ENCODE results near the gene NDUFA1. TPM values are rescaled to one million over a fixed set of nuclear protein-coding genes. Genes with fewer than 3 reads are reported as not detected.

NDUFA1 gene
- total and polyA plus RNA-seq, 2 of the 13 experiments (the other 11 are each of a cell fraction or from before 2014, with no cell fraction given): 150 to 167 TPM

- TF ChIP-seq ERF (CRISPR knock-in tag; IDR thresholded peaks at IDR 0.05) (0 out of 2 replicates have a peak, but pooled peaks have one; percentile 23), FOXA3 (CRISPR knock-in tag; IDR thresholded peaks at IDR 0.05) (peak; percentile 43), PPARG (CRISPR knock-in tag; conservative IDR thresholded peaks at IDR 0.05) (peak; percentile 40; the same call in 1 of the 2 replicates), NR2F1 (CRISPR knock-in tag; IDR thresholded peaks at IDR 0.05) (0 out of 4 replicates have a peak, but pooled peaks of 1 of the 2 experiments have one; percentile 29)
These were observed 45.2 kb upstream of the NDUFA1 start (continued) for GRCh38 chrX:119826399-119826959.

GRCh38 chrX:119828446-119828845, 43.2 kb upstream of the NDUFA1 start:
- Histone ChIP-seq H3K9me3 (ENCODE audit: low read length) (no peaks in the 10 kb centered on the region), H3K4me3 (replicated peaks in 1 of 3; ENCODE audit: insufficient read depth in 1 of 3, low read depth in 2 of 3, low read length in 3 of 3) (no peak overlapping the region), H3K4me1 (ENCODE audit: insufficient read depth, low read length) (peaks cover 29% of the 10 kb centered on the region), H3K9ac (ENCODE audit: insufficient read depth, low read depth, low read length) (no peak overlapping the region), H3K79me2 (ENCODE audit: insufficient read depth, low read length) (no peaks in the 10 kb centered on the region), H3K27me3 (ENCODE audit: control insufficient read depth in 1 of 2, insufficient read depth in 2 of 2, low read length in 2 of 2) (no peaks in the 10 kb centered on the region), H4K20me1 (ENCODE audit: insufficient read depth, low read length) (no peaks in the 10 kb centered on the region), H3K4me2 (ENCODE audit: low read depth, low read length) (no peak overlapping the region), H3K36me3 (replicated peaks in 1 of 2; ENCODE audit: control insufficient read depth in 1 of 2, insufficient read depth in 2 of 2, low read length in 2 of 2) (no peaks in the 10 kb centered on the region), H3K27ac (ENCODE audit: extremely low read length, insufficient read depth, low read length) (no peak overlapping the region), H2AFZ (ENCODE audit: low read length) (no peak overlapping the region)
- in situ Hi-C loops (cut with HindIII; ENCODE audit: extremely low pct_ligation_motif_present, low pct_unique_long_range_greater_than_20kb) (no loop called here), intact Hi-C loops (cut with micrococcal nuclease; ENCODE audit: unreplicated experiment) (no loop called here)
- no TSS peak for BruUV-seq (replicated peaks)
- ChIA-PET CTCF (ENCODE audit: low intra/inter-chr PET ratio, low total read pairs) (no interaction called here), POLR2A (no interaction called here)
- WGBS (ENCODE audit: low lambda C conversion rate): 100% methylated on average over 5 of the region's 5 CpGs
- FAIRE-seq (no peak), ATAC-seq (no peak), DNase-seq (ENCODE audit: low spot score) (no peak)
- TF ChIP-seq, protein P1, sequence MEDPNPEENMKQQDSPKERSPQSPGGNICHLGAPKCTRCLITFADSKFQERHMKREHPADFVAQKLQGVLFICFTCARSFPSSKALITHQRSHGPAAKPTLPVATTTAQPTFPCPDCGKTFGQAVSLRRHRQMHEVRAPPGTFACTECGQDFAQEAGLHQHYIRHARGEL (CRISPR knock-in tag; IDR thresholded peaks at IDR 0.05): no peak
- TF ChIP-seq EHMT2 (IDR thresholded peaks at IDR 0.05; ENCODE audit: borderline replicate concordance, low read depth, low read length) (no peak), ZNF235 (CRISPR knock-in tag; IDR thresholded peaks at IDR 0.05; ENCODE audit: borderline replicate concordance) (no peak), ZNF562 (CRISPR knock-in tag; IDR thresholded peaks at IDR 0.05; ENCODE audit: borderline replicate concordance) (no peak), ZNF350 (CRISPR knock-in tag; IDR thresholded peaks at IDR 0.05; ENCODE audit: borderline replicate concordance, low read depth) (no peak), ARID2 (CRISPR knock-in tag; IDR thresholded peaks at IDR 0.05; ENCODE audit: borderline replicate concordance) (no peak), ZNF17 (CRISPR knock-in tag; IDR thresholded peaks at IDR 0.05) (no peak), BHLHE40 (IDR thresholded peaks at IDR 0.05; ENCODE audit: low read length) (no peak), SCMH1 (CRISPR knock-in tag; IDR thresholded peaks at IDR 0.05; ENCODE audit: borderline replicate concordance) (no peak), ZNF746 (CRISPR knock-in tag; IDR thresholded peaks at IDR 0.05) (no peak), GATAD2A (CRISPR knock-in tag; IDR thresholded peaks at IDR 0.05) (no peak), FOXC1 (CRISPR knock-in tag; IDR thresholded peaks at IDR 0.05; ENCODE audit: borderline replicate concordance) (no peak), ZFP62 (CRISPR knock-in tag; IDR thresholded peaks at IDR 0.05) (no peak), ZNF142 (CRISPR knock-in tag; IDR thresholded peaks at IDR 0.05) (no peak)

All from HepG2 (cell line).